Pancreas (tissue), 10 donors: ENCODE measurements around the gene RHEBL1. TPM values are rescaled to one million over a fixed set of nuclear protein-coding genes. Genes with fewer than 3 reads are reported as not detected.

ENCODE experiments used
- ATAC-seq, 4 donors: fragments of 200-7000 bp; cut with Tn5 transposase; one replicate each; pipeline versions ENCODE4 v1.8.0 to v1.9.1; 2020; ENCODE audit warnings: mild to moderate bottlenecking in 4 of 4, moderate library complexity in 4 of 4
- DNase-seq, 6 donors: peaks; one replicate each; pipeline ENCODE4 v3.0.0-alpha.2; 2020
- FAIRE-seq: peaks from 2 replicates; lab custom pipeline; 2012; peaks lifted over from hg19 to GRCh38; lab: Jason Lieb, UNC
- H3K27ac ChIP-seq, 4 donors: fragments of 200-600 bp; sonication (generic); 1 replicate in 3 of 4; 2 replicates in 1 of 4; pipeline versions ENCODE4 v1.5.0 to v1.8.0; 2020
- H3K27me3 ChIP-seq, 4 donors: fragments of 200-600 bp; one replicate each; pipeline ENCODE4 v1.8.0; 2021
- H3K36me3 ChIP-seq, 3 donors: fragments of 200-600 bp; sonication (generic) in 1 of 3; one replicate each; pipeline versions ENCODE4 v1.5.0 to v1.8.0; 2020 to 2021
- H3K4me1 ChIP-seq, 3 donors: fragments of 200-600 bp; one replicate each; pipeline ENCODE4 v1.8.0; 2021
- H3K4me3 ChIP-seq, 4 donors: fragments of 200-600 bp; sonication (generic) in 2 of 4; one replicate each; pipeline versions ENCODE4 v1.5.0 to v1.8.0; 2020 to 2021
- H3K9me3 ChIP-seq, 4 donors: fragments of 200-600 bp; one replicate each; pipeline ENCODE4 v1.8.0; 2021
- whole genome bisulfite sequencing, 2 donors: extraction: QIAGEN DNeasy Blood & Tissue Kit; methylation state at CpG; one replicate each; pipeline ENCODE4 v1.1.7; 2013; 5-methylcytosine and 5-hydroxymethylcytosine counted together
- intact Hi-C, 3 donors: fragments of 100-400 bp; cut with DNase I; formaldehyde crosslinking; loops; one replicate each; pipeline versions ENCODE4 v1.11.1 to v1.14.2; 2022
- polyA plus RNA-seq, 2 donors: library from polyadenylated mRNA; stranded (reverse); fragments of 200-250 nt; gene quantifications; one replicate each; pipeline ENCODE4 v1.2.3, GENCODE V29; 2013
- total RNA-seq, 6 donors: library from RNA; stranded (reverse); fragmentation: NEBNext Ultra II Directional in 4 of 6; extraction: Animal tissue kit (Norgen Biotek cat#: 25700) in 4 of 6; gene quantifications; one replicate each; pipeline versions ENCODE4 v1.2.1 to v1.2.4, GENCODE V29; 2021 to 2023
- TF ChIP-seq, protein P1 (sequence below), 4 donors: fragments of 200-600 bp; sonication (generic) in 3 of 4; IDR thresholded peaks; one replicate each; pipeline versions ENCODE4 v1.5.0 to v1.8.0; 2021; ENCODE audit warnings: antibody characterized with exemption in 4 of 4
- donor health status: healthy with polysubstance abuse.
- donor health status: DM: no; HTN: no; CAD: no; lungs with moderate emphysema.
- donor health status: DM: no; HTN: no; CAD: no.
- donor health status: control.
- donor health status: control.
- donor health status: Bipolar disorder and iron deficiency.
- donor health status: DM: yes; HTN: yes; CAD: no.
- donor health status: DM: no; HTN: no; CAD: no.
- donor health status: DM: no; HTN: no; CAD: no.
- donor health status: DM: yes; HTN: yes; CAD: no.

Gene RHEBL1
- total and polyA plus RNA-seq, 8 donors, result 0.14 to 0.63 (median 0.25) TPM; not detected in 3

DNA sequence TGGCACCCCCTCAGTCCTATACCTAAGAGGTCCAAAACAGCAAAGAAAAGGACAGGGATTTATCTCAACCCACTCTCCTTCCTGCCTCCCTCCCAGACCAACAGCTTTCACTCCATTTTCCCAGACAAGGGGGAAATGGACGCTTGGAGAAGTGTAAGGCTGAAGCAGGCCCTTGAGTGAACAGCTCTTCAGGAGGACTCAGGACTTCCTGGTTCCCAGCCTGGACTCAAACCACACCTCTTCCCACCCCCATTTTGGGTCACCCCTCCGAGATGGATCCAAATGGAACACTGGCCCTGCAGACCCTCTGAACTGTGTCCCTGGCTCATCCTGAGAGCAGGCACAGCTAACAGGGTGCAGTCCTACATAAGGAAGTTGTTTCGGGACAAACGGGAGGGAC lies 11.9 kb downstream of the RHEBL1 start:
- Histone ChIP-seq H3K9me3 (no peaks in the 10 kb centered on the region), H3K4me3 (peak overlapping the region; percentile 93 to 99 (median 95)), H3K4me1 (peaks cover 9 to 35% (median 29%) of the 10 kb centered on the region in 3 donors), H3K27me3 (no peaks in the 10 kb centered on the region), H3K27ac (no peak overlapping the region), H3K36me3 (peaks cover 0 to 11% (median 6%) of the 10 kb centered on the region in 3 donors)
- peak in 1 of 6 donors; percentile 46 for DNase-seq
- TF ChIP-seq, protein P1, sequence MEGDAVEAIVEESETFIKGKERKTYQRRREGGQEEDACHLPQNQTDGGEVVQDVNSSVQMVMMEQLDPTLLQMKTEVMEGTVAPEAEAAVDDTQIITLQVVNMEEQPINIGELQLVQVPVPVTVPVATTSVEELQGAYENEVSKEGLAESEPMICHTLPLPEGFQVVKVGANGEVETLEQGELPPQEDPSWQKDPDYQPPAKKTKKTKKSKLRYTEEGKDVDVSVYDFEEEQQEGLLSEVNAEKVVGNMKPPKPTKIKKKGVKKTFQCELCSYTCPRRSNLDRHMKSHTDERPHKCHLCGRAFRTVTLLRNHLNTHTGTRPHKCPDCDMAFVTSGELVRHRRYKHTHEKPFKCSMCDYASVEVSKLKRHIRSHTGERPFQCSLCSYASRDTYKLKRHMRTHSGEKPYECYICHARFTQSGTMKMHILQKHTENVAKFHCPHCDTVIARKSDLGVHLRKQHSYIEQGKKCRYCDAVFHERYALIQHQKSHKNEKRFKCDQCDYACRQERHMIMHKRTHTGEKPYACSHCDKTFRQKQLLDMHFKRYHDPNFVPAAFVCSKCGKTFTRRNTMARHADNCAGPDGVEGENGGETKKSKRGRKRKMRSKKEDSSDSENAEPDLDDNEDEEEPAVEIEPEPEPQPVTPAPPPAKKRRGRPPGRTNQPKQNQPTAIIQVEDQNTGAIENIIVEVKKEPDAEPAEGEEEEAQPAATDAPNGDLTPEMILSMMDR (IDR thresholded peaks at IDR 0.05), result no peak
- 0 to 4% methylated on average over 4 of the region's 4 CpGs for WGBS, 2 donors
- intact Hi-C loops, result no loop called here
- no peak for FAIRE-seq
- no peak for ATAC-seq

DNA sequence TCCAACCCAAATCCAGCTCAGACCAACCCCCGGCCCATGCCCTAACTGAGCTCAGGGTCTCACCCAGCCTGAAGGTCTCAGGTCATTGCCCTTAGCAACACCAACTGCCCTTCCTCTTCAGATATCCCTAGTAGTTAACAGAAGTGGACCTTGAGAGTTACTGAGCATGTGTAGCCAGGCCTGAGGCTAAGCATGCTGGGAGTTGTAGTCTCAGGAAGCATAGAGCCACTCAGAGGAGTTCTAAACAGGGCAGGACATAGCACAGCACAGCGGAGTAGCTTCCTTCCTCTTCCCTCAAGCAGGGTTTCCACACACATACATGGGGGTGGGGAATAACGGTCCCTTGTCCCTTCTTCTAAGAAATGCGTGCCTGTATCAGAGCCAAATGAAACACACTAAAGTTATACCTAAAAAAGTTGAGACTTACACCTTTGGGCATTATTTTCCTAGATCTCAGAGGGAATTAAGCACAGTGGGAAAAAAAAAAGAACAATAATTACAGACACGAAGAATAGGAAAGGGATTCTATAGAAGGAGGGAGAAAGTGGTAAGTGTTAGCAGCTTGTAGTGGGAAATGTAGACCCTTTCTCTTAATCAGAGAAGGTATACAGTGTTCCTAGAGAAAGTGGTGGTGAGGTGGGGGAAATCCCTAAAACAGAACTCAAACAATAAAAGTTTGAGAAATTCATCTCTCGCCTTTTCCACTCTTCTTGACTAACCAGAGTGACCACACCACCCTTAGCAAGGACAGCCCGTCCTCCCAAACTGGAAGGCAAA lies 13.6 kb downstream of the RHEBL1 start:
- FAIRE-seq, result no peak
- peaks cover 2 to 28% (median 12%) of the 10 kb centered on the region in 3 donors for H3K36me3 ChIP-seq
- H3K4me3 ChIP-seq, result peak overlapping the region in 1 of 4 donors; percentile 95
- H3K9me3 ChIP-seq, result no peaks in the 10 kb centered on the region
- no peak overlapping the region for H3K27ac ChIP-seq
- whole genome bisulfite sequencing, 2 donors, result 45 to 52% methylated on average over 7 of the region's 7 CpGs
- TF ChIP-seq, protein P1 (IDR thresholded peaks at IDR 0.05), result no peak
- peaks cover 9 to 35% (median 29%) of the 10 kb centered on the region in 3 donors for H3K4me1 ChIP-seq
- peak; percentile 25 to 54 (median 50) for ATAC-seq
- intact Hi-C loops, result no loop called here
- peak in 4 of 6 donors; percentile 21 to 61 (median 52) for DNase-seq
- no peaks in the 10 kb centered on the region for H3K27me3 ChIP-seq

DNA sequence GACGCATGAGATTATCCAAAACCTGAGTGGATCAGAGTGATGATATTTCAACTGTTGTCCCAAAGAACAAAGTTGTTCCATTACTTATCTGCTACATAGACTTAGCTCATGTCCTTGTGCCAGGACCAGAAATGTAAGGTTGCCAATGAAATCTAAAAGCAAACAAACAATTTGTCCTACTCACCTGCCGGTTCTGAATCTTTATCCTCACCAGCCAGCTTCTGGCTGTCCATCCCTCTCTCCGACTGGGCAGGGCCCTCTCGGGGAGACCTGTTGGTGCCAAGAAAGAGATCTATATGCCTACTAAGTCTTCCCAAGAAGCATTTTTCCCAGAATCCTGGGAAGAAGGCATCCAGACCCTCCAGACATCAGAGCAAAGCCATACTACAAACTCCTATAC lies 14.7 kb downstream of the RHEBL1 start:
- WGBS, 2 donors, result 18 to 27% methylated on average over 4 of the region's 4 CpGs
- peak in 1 of 6 donors; percentile 14 for DNase-seq
- intact Hi-C loops, result no loop called here
- TF ChIP-seq, protein P1 (IDR thresholded peaks at IDR 0.05), result no peak
- Histone ChIP-seq H3K4me3 (no peak overlapping the region), H3K36me3 (peaks cover 9 to 38% (median 20%) of the 10 kb centered on the region in 3 donors), H3K4me1 (peaks cover 9 to 35% (median 29%) of the 10 kb centered on the region in 3 donors), H3K27me3 (no peaks in the 10 kb centered on the region), H3K27ac (no peak overlapping the region), H3K9me3 (no peaks in the 10 kb centered on the region)
- no peak for FAIRE-seq
- ATAC-seq, result no peak

DNA sequence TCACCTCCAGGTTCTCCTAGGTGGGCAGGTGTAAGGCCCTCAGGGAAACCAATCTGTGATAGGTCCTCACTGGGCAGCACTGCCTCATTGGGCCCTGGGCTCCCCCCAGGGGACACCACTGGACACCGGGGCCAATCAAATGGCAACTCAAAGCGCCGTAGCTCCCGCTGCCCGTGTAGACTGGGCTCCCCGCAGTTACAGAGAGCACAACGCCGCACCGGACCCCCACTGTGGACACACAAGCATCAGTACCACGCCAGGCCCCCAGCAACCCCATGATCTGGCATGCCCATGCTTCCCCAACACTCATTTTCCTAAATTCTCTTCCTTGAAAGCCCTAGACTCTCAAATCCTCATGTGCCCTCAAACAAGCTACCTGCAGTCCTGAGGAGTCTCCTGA lies 15.3 kb downstream of the RHEBL1 start:
- Histone ChIP-seq H3K9me3 (no peaks in the 10 kb centered on the region), H3K27ac (no peak overlapping the region), H3K27me3 (no peaks in the 10 kb centered on the region), H3K4me3 (no peak overlapping the region), H3K4me1 (peaks cover 9 to 35% (median 29%) of the 10 kb centered on the region in 3 donors), H3K36me3 (peaks cover 9 to 44% (median 21%) of the 10 kb centered on the region in 3 donors)
- no peak for FAIRE-seq
- TF ChIP-seq, protein P1 (IDR thresholded peaks at IDR 0.05), result no peak
- WGBS, 2 donors, result 91 to 92% methylated on average over 10 of the region's 10 CpGs
- DNase-seq, result peak in 1 of 6 donors; percentile 39
- intact Hi-C loops, result no loop called here
- no peak for ATAC-seq

DNA sequence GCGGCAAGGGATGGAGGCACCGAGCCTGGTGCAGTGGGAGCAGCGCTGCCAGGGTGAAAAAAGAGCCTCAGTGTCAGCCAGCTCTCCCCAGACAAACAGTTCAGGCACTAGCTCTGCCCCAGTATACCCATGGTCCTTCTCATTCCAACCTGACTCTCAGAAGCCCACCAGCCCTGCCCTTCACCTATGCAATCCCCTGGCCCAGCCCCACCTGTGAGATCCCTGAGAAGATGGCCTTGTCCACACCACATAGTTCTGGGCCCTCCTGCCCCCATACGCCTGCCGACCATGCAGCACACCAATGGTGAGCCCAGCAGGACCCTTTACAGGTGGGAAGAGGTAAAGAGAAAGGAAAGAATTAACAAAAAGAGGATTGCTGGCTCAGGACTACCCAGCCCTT lies 15.7 kb downstream of the RHEBL1 start:
- WGBS, 2 donors, result 90 to 91% methylated on average over 5 of the region's 5 CpGs
- Histone ChIP-seq H3K9me3 (no peaks in the 10 kb centered on the region), H3K27ac (no peak overlapping the region), H3K36me3 (peaks cover 9 to 46% (median 25%) of the 10 kb centered on the region in 3 donors), H3K27me3 (no peaks in the 10 kb centered on the region), H3K4me3 (no peak overlapping the region), H3K4me1 (peaks cover 9 to 35% (median 29%) of the 10 kb centered on the region in 3 donors)
- DNase-seq (no peak), ATAC-seq (no peak), FAIRE-seq (no peak)
- intact Hi-C loops, result no loop called here
- TF ChIP-seq, protein P1 (IDR thresholded peaks at IDR 0.05), result no peak
